ENCODE measurements around the gene PLAAT3.

DNA sequence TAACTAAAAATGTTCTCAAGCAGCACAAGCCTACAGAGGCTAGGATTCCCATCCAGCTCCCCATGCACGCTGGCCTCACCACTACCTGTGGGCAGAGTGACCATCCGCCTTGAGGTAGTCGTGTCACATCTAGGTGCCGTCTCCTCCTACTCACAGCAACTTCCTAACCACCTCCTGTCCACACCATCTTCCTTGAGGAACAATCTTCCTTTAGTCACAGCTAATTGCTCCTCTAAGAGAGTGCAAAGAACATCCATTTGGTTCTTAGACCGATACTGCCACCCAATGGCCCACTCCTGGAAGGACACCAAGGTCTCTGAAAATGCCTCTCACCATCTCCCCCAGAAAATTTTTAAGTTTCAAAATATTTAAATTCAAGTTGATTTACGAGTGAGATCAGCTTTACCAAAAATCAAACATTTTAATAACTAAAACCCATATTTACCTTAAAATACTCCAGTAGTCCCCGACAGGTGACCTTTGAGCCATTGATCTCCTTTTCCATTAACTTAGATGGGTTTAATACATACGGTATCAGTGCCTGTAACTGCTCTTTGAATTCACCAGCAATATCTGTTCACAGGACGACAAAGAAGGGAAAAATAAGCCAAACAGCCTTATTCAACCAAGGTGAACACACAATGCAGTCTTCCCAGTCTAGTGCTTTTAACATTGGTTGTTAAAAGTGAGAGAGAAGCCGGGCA lies 21.7 kb upstream of the PLAAT3 start:
- TF ChIP-seq, protein P1, sequence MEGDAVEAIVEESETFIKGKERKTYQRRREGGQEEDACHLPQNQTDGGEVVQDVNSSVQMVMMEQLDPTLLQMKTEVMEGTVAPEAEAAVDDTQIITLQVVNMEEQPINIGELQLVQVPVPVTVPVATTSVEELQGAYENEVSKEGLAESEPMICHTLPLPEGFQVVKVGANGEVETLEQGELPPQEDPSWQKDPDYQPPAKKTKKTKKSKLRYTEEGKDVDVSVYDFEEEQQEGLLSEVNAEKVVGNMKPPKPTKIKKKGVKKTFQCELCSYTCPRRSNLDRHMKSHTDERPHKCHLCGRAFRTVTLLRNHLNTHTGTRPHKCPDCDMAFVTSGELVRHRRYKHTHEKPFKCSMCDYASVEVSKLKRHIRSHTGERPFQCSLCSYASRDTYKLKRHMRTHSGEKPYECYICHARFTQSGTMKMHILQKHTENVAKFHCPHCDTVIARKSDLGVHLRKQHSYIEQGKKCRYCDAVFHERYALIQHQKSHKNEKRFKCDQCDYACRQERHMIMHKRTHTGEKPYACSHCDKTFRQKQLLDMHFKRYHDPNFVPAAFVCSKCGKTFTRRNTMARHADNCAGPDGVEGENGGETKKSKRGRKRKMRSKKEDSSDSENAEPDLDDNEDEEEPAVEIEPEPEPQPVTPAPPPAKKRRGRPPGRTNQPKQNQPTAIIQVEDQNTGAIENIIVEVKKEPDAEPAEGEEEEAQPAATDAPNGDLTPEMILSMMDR (IDR thresholded peaks at IDR 0.05) = peak; percentile 69 to 92 (median 82)
- no peak for TF ChIP-seq POLR2A (IDR thresholded peaks at IDR 0.05)

All from heart left ventricle (tissue), 13 donors.